NCI-H446 (cell line): ENCODE results near the gene VAV2.

ENCODE experiments used
- DNase-seq, 2 experiments: peaks; one replicate each; lab custom pipeline; 2025; lab: John Stamatoyannopoulos, UW

The VAV2 gene

GRCh38 chr9:133952598-133953550 is 39.2 kb downstream of the VAV2 start:
- no peak for DNase-seq

DNA sequence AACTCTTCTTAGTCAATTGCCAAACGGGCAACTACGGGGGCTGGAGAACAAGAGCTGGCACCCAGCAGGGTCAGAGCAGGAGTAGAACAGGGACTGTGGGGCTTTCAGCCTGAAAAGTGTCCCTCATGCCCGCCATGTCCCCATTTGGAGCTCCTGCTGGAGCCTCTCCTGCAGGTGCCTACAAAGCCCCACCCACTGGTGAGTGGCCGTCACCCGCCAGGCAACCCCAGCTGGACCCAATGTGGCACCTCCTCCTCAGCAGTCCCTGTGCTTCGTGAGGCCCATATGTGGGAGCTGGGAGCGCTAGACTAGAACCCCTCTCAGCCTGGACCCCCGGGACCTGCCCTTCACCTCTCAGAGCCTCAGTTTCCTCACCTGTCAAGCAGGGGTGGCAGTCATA is 40.9 kb downstream of the VAV2 start:
- DNase-seq: no peak

GRCh38 chr9:133950629-133951111 is 41.5 kb downstream of the VAV2 start:
- DNase-seq: no peak

GRCh38 chr9:133950192-133950591 is 41.9 kb downstream of the VAV2 start:
- no peak for DNase-seq

GRCh38 chr9:133949486-133950061 is 42.5 kb downstream of the VAV2 start:
- no peak for DNase-seq

- no peak for DNase-seq
Measured at GRCh38 chr9:133948561-133949485, 43.3 kb downstream of the VAV2 start.

DNA sequence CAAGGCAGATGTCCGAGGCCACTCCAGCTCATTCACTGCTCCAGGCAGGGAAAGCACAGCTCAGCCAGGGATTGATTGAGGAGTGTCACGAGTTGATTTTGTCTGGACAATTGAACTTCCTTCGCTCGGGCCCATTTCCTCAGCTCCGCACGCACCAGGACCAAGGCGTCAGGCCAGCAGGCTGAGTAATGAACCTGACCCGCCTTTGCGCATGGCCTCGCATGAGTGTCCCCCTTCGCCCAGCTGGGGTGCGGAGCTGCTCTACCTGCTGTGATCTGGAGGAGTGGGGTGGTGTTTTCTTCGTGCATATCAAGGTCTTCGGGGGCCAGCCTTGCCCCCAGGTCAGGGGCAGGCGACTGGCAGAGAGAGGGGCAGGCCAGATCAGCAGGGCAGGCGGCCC is 44.0 kb downstream of the VAV2 start:
- DNase-seq: no peak

GRCh38 chr9:133946840-133947486 is 45.2 kb downstream of the VAV2 start:
- DNase-seq: no peak

GRCh38 chr9:133945977-133946753 is 46.0 kb downstream of the VAV2 start:
- DNase-seq: no peak

- no peak for DNase-seq
Measured at GRCh38 chr9:133945314-133945975, 46.7 kb downstream of the VAV2 start.

GRCh38 chr9:133944746-133945135 is 47.4 kb downstream of the VAV2 start:
- DNase-seq: no peak

DNA sequence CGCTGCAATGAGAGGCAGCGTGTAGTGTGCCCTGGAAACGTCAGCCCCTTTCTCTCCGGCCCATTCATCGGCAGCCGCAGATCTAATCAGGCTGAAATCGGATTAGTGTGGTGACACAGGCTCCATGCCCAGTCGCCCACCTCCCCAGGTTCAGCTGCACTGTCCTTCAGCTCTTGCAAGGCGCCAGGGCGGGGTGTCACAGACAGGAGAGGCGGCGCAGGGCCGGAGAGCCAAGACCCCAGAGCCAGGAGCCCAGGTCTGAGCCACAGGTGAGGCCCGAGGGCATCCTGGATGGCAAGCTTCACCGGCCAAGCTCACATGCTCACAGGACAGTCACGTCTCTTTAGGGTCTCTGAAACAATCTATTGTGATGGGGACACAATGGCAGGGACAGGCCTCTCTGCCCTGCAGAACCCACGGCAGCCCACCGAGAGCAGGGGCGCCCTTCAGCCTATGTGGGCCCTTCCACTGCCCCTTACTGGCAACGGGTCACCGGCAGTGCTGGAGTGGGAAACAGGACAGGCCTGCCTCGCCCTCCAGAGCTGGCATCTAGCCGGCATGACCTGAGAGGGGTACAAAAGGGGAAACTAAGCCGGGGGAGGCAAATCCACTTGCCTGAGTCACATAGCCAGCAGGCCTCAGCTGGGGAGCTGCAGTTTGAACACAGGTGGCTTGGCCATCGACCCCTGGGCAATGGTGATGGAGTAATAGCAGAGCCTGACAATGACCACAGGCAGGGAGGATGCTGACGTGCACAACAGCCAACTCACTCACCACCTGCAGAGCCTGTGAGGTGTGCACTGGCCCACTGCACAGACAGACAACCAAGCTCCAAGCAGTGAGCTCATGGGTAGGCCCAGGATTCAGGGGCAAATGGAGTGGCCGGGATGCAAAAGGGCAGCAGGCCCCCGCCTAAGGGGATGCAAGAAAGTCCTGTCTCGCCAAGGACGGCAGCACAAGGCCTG is 48.1 kb downstream of the VAV2 start:
- DNase-seq: no peak

- no peak for DNase-seq
Measured at GRCh38 chr9:133943036-133943780, 48.9 kb downstream of the VAV2 start.

DNA sequence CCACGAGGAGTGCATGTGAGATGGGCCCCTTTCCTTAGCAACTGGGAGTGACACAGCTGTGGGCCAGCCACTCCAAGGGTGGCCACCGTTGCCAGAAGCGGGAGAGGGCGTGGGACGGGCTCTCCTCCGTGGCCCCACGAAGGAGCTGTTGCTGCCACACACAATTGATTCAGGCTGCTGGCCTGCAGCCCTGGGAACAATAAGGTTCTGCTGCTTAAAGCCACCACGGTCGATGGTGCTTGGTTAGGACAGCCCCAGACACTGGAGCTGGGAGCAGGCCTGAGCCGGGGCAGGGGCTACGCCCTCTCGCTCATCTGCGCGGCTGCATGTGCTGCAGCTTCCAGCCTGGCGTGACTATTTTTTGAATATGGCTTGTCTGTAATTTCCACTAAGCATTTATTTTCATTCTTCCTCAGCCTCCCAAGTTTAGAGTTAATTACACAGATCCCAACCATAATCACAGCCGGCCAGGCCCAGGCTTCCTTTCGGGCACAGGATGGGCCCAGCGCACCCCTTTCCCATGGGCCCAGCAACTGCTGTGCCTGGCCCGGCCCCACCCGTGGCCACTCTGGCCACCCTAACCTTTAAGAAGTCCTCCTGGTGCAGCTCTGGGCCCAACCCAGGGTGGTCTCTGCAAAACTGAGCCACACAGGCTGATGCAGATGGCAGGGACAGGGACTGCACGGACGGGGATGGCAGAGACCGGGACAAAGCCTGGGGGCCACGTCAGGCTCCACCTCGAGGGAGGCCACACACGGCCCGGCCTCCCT is 49.7 kb downstream of the VAV2 start:
- DNase-seq: no peak

- no peak for DNase-seq
Measured at GRCh38 chr9:133939845-133940244, 52.3 kb downstream of the VAV2 start.

DNA sequence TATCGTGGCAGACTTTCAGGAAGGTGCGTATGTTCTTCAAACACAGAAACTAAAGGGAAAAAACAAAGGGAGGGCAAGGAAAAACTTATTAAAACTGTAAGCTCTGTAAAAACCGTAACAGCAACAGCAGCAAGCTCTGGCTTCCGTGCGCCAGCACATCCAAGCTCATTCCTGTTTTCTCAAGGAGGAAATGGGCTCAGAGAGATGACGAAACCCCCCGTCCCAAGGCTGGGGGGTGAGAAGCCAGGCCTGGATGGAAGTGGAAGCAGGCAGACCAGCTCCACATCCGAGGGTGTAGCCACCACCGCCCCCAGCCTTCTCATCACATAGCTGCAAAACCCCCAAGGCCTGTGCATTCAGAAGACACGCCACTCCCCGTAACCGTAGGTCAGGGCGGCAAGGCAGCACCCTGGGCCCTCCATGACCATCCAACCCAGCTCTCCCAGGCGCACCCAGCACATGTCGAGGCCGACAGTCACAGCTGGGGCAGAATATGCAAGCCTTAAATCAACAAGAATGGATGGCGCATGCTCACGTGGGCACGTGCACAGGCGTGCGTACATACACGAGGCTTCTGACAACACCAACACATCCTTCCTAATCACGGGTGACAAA is 52.8 kb downstream of the VAV2 start:
- no peak for DNase-seq

- no peak for DNase-seq
Measured at GRCh38 chr9:133938753-133939152, 53.4 kb downstream of the VAV2 start.
